ENCODE measurements around the gene ACAP3. TPM values are rescaled to one million over a fixed set of nuclear protein-coding genes. Genes with fewer than 3 reads are reported as not detected.

Gene ACAP3
- total and polyA plus RNA-seq, 2 experiments from 2014 or later = 8.1 to 31.9 TPM

GRCh38 chr1:1254667-1254998 lies 53.1 kb downstream of the ACAP3 start (continued):
- no peak for TF ChIP-seq REST (IDR thresholded peaks at IDR 0.05; ENCODE audit: unreplicated experiment)
- TF ChIP-seq POLR2AphosphoS5 (IDR thresholded peaks at IDR 0.05; ENCODE audit: low read depth) = no peak
- no peak for TF ChIP-seq EZH2phosphoT487 (IDR thresholded peaks at IDR 0.05; ENCODE audit: unreplicated experiment)
- no peak for TF ChIP-seq CTCF (conservative IDR thresholded peaks at IDR 0.05; ENCODE audit: low read depth in 2 of 2)
- no peak for TF ChIP-seq EZH2 (IDR thresholded peaks at IDR 0.05; ENCODE audit: low read depth, unreplicated experiment)

DNA sequence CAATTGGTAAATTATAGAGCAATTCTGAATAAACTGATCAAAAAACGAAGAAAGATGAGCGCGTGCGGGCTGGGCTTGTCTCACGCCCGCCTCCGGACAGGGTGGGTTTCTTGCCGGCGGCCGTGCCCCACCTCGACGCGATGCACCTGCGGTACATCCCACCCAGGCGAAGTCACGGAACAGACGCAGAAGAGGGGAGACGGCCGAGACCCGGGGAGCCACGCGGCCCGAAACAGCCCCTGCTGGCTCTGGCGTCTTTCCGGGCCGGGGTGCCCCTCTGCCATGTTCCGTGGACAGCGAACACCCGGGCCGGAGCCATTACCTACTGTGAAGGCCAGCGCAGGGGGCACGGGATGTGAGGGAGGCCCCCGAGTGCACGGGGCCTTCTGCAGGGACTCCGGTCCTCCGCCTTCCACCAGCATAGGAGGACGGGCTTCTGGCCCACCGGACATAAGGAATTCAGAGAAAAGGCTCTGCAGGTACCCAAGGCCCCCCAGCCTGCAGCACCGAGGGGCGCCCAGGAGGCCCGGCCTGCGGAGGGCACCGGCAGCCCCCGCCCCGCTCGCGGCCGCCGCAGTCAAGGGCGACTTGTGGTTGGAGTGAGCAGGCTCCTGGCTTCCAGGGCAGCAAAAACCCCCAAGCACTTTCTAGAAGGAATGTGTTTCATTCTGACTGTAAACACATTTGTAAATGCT lies 53.6 kb downstream of the ACAP3 start:
- H4K20me1 ChIP-seq (replicated peaks; ENCODE audit: insufficient read depth) = peaks cover 2% of the 10 kb centered on the region
- Mint-ChIP-seq H3K4me3 (no peak overlapping the region), H3K27ac (no peak overlapping the region)

More for the DNA sequence above, 53.6 kb downstream of the ACAP3 start:
- no peak for ATAC-seq
- Histone ChIP-seq H3F3A (replicated peaks; ENCODE audit: low read depth) (peaks cover 13% of the 10 kb centered on the region; the same call in 1 of the 2 replicates), H3K27ac (ENCODE audit: low read depth) (no peak overlapping the region), H3K9me2 (ENCODE audit: insufficient read depth) (no peaks in the 10 kb centered on the region), H3K4me1 (ENCODE audit: insufficient read depth) (peaks cover 9% of the 10 kb centered on the region), H3K4me3 (no peak overlapping the region), H3K4me2 (no peak overlapping the region), H3K36me3 (ENCODE audit: insufficient read depth) (peaks cover 6% of the 10 kb centered on the region; the same call in 1 of the 2 replicates), H2AFZ (no peak overlapping the region), H3K79me2 (replicated peaks; ENCODE audit: insufficient read depth) (peaks cover 2% of the 10 kb centered on the region; the same call in 1 of the 2 replicates), H3K27me3 (ENCODE audit: insufficient read depth) (no peaks in the 10 kb centered on the region)
- H3K4me1 Mint-ChIP-seq = peaks cover 21% of the 10 kb centered on the region
- no peak for TF ChIP-seq JUNB (IDR thresholded peaks at IDR 0.05; ENCODE audit: unreplicated experiment)
- no peak for TF ChIP-seq ZNF462 (CRISPR knock-in tag; IDR thresholded peaks at IDR 0.05)
- no peak for TF ChIP-seq ZNF114 (CRISPR knock-in tag; IDR thresholded peaks at IDR 0.05)
- no peak for TF ChIP-seq STAT1 (IDR thresholded peaks at IDR 0.05; ENCODE audit: unreplicated experiment)
- no peak for TF ChIP-seq EZH2 (IDR thresholded peaks at IDR 0.05; ENCODE audit: low read depth, unreplicated experiment)
- no peaks in the 10 kb centered on the region for H3K9me3 Mint-ChIP-seq
- H3K36me3 Mint-ChIP-seq (ENCODE audit: low read depth) = peaks cover 49% of the 10 kb centered on the region
- DNase-seq (ENCODE audit: low spot score) = no peak
- peaks cover 8% of the 10 kb centered on the region for H3K27me3 Mint-ChIP-seq (ENCODE audit: insufficient read depth, low read depth, poor library complexity)

All from GM23338 (cell line).